Measurements from ENCODE around the gene CFAP74. TPM values are rescaled to one million over a fixed set of nuclear protein-coding genes. Genes with fewer than 3 reads are reported as not detected.

The CFAP74 gene
- total RNA-seq, 2 donors from 2014 or later: not detected

GRCh38 chr1:2031546-2032540 lies 28.3 kb upstream of the CFAP74 start:
- no peak for TF ChIP-seq CTCF (IDR thresholded peaks at IDR 0.05)
- Histone ChIP-seq H3K4me3 (no peak overlapping the region), H3K9me3 (no peaks in the 10 kb centered on the region), H3K27ac (no peak overlapping the region), H3K27me3 (replicated peaks; ENCODE audit: insufficient read depth) (no peaks in the 10 kb centered on the region), H3K36me3 (no peaks in the 10 kb centered on the region), H3K4me1 (ENCODE audit: control insufficient read depth in 1 of 2, low read depth in 2 of 2) (no peaks in the 10 kb centered on the region)
- DNase-seq (ENCODE audit: low spot score) (no peak), ATAC-seq (ENCODE audit: insufficient number of reproducible peaks, low FRiP score, low read depth) (no peak)

DNA sequence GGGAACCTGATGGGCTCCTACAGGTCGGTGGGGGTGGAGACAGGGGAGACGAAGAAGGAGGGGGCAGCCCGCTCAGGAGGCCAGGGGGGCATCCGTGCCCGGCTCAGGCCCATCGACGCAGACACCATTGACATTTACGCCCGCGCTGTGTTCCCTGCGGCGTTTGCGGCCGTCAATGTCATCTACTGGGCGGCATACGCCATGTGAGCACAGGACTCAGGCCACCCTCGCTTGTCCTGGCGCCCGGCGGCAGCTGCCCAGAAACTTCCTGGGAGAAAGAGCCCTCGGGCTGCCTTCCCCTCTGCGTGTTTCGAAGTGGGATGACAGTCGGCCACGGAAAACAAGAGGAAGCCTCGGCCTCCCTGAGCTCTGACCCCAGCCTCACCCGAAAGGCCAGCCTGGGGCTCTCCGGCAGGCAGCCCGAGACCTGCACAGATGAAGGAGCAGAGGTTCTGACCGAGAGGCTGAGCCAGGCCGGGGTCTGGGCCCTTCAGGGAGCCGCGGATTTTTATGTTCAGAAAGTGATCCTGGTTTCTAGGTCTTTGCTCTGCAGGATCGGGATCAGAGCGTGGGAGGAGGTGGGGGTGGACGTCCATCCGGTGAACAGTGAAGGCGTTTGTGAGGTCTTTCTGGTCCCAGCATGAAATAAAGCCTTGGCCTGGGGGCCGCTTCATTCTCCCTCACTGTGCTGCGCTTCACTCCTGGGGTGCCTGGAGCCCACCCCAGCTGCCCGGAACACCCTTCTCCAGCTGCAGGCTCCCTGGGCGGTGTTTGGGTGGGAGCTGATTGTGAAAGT lies 26.7 kb upstream of the CFAP74 start:
- DNase-seq (ENCODE audit: low spot score): no peak
- no peaks in the 10 kb centered on the region for H3K36me3 ChIP-seq
- TF ChIP-seq CTCF (IDR thresholded peaks at IDR 0.05): no peak
- H3K4me1 ChIP-seq (ENCODE audit: control insufficient read depth in 1 of 2, low read depth in 2 of 2): no peaks in the 10 kb centered on the region
- H3K27ac ChIP-seq: no peak overlapping the region
- no peaks in the 10 kb centered on the region for H3K9me3 ChIP-seq
- no peak overlapping the region for H3K4me3 ChIP-seq
- no peak for ATAC-seq (ENCODE audit: insufficient number of reproducible peaks, low FRiP score, low read depth)
- no peaks in the 10 kb centered on the region for H3K27me3 ChIP-seq (replicated peaks; ENCODE audit: insufficient read depth)

- Histone ChIP-seq H3K36me3 (no peaks in the 10 kb centered on the region), H3K4me1 (ENCODE audit: control insufficient read depth in 1 of 2, low read depth in 2 of 2) (no peaks in the 10 kb centered on the region), H3K27me3 (replicated peaks; ENCODE audit: insufficient read depth) (no peaks in the 10 kb centered on the region), H3K4me3 (no peak overlapping the region), H3K27ac (no peak overlapping the region), H3K9me3 (no peaks in the 10 kb centered on the region)
- TF ChIP-seq CTCF (IDR thresholded peaks at IDR 0.05): no peak
- no peak for DNase-seq (ENCODE audit: low spot score)
- ATAC-seq (ENCODE audit: insufficient number of reproducible peaks, low FRiP score, low read depth): no peak
Observed at GRCh38 chr1:2029561-2029960, 26.0 kb upstream of the CFAP74 start.

- H3K27ac ChIP-seq: no peak overlapping the region
- ATAC-seq (ENCODE audit: insufficient number of reproducible peaks, low FRiP score, low read depth) (no peak), DNase-seq (ENCODE audit: low spot score) (no peak)
- H3K4me3 ChIP-seq: no peak overlapping the region
- H3K36me3 ChIP-seq: no peaks in the 10 kb centered on the region
- TF ChIP-seq CTCF (IDR thresholded peaks at IDR 0.05): no peak
- H3K4me1 ChIP-seq (ENCODE audit: control insufficient read depth in 1 of 2, low read depth in 2 of 2): no peaks in the 10 kb centered on the region
- H3K9me3 ChIP-seq: no peaks in the 10 kb centered on the region
- H3K27me3 ChIP-seq (replicated peaks; ENCODE audit: insufficient read depth): no peaks in the 10 kb centered on the region
Observed at GRCh38 chr1:2028870-2029560, 25.4 kb upstream of the CFAP74 start.

Data from thoracic aorta (tissue), 2 donors.